Mesothelial cell of epicardium (in vitro differentiated cells): ENCODE data around the gene ZKSCAN2. TPM values are rescaled to one million over a fixed set of nuclear protein-coding genes. Genes with fewer than 3 reads are reported as not detected.
A peak's percentile ranks its signal among the peaks of the same experiment; 100 is the strongest.

Experiments
- DNase-seq, 2 experiments: peaks; one replicate each; pipeline ENCODE4 v3.0.0; 2021; ENCODE audit warnings: low spot score in 2 of 2; ENCODE audit not compliant: unreplicated experiment in 2 of 2
- H3K27ac Mint-ChIP-seq: 2 replicates; pipeline ENCODE4 v1.8.0; 2021; ENCODE audit warnings: mixed read lengths
- H3K27me3 Mint-ChIP-seq: 2 replicates; pipeline ENCODE4 v1.8.0; 2021; ENCODE audit warnings: low read depth, mixed read lengths
- H3K36me3 Mint-ChIP-seq: 2 replicates; pipeline ENCODE4 v1.8.0; 2021; ENCODE audit warnings: mixed read lengths
- H3K4me1 Mint-ChIP-seq: 2 replicates; pipeline ENCODE4 v1.8.0; 2021; ENCODE audit warnings: mixed read lengths
- H3K4me3 Mint-ChIP-seq: 2 replicates; pipeline ENCODE4 v1.8.0; 2021; ENCODE audit warnings: mild to moderate bottlenecking, moderate library complexity, mixed read lengths
- H3K9me3 Mint-ChIP-seq: 2 replicates; pipeline ENCODE4 v1.8.0; 2021; ENCODE audit warnings: mixed read lengths
- total RNA-seq: library from RNA; stranded (reverse); gene quantifications from 3 replicates; pipeline ENCODE4 v1.2.1, GENCODE V29; 2021
- TF ChIP-seq, protein P1 (sequence below): fragments of 200-600 bp; sonication (generic); IDR thresholded peaks from one replicate; pipeline ENCODE4 v1.5.0; 2021; ENCODE audit warnings: antibody characterized with exemption; ENCODE audit not compliant: unreplicated experiment

ZKSCAN2 gene
- total RNA-seq, 1 donor from 2014 or later, result 21.5 TPM

GRCh38 chr16:25212636-25213035, 45.0 kb downstream of the ZKSCAN2 start:
- Mint-ChIP-seq H3K4me1 (peaks cover 6% of the 10 kb centered on the region), H3K4me3 (no peak overlapping the region), H3K36me3 (no peaks in the 10 kb centered on the region), H3K9me3 (no peaks in the 10 kb centered on the region), H3K27me3 (peaks cover 21% of the 10 kb centered on the region), H3K27ac (no peak overlapping the region)
- TF ChIP-seq, protein P1, sequence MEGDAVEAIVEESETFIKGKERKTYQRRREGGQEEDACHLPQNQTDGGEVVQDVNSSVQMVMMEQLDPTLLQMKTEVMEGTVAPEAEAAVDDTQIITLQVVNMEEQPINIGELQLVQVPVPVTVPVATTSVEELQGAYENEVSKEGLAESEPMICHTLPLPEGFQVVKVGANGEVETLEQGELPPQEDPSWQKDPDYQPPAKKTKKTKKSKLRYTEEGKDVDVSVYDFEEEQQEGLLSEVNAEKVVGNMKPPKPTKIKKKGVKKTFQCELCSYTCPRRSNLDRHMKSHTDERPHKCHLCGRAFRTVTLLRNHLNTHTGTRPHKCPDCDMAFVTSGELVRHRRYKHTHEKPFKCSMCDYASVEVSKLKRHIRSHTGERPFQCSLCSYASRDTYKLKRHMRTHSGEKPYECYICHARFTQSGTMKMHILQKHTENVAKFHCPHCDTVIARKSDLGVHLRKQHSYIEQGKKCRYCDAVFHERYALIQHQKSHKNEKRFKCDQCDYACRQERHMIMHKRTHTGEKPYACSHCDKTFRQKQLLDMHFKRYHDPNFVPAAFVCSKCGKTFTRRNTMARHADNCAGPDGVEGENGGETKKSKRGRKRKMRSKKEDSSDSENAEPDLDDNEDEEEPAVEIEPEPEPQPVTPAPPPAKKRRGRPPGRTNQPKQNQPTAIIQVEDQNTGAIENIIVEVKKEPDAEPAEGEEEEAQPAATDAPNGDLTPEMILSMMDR, result no peak
- no peak for DNase-seq

DNA sequence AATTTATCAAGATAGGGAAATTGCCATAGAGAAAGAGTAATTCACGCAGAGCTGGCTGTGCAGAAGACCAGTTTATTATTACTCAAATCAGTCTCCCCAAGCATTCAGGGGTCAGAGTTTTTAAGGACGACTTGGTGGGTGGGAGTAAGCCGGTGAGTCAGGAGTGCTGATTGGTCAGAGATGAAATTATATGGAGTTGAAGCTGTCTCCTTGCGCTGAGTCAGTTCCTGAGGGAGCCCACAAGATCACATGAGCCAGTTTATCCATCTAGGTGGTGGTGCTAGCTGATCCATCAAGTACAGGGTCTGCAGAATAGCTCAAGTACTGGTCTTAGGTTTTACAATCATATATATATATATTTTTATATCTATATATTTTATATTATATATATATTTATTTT, 46.9 kb downstream of the ZKSCAN2 start:
- no peak for DNase-seq
- H3K27ac Mint-ChIP-seq, result peak overlapping the region; percentile 48
- TF ChIP-seq, protein P1, result no peak
- no peaks in the 10 kb centered on the region for H3K9me3 Mint-ChIP-seq
- H3K27me3 Mint-ChIP-seq, result peaks cover 14% of the 10 kb centered on the region
- no peak overlapping the region for H3K4me3 Mint-ChIP-seq
- H3K4me1 Mint-ChIP-seq, result peaks cover 6% of the 10 kb centered on the region
- no peaks in the 10 kb centered on the region for H3K36me3 Mint-ChIP-seq

GRCh38 chr16:25199457-25199856, 58.2 kb downstream of the ZKSCAN2 start:
- H3K27me3 Mint-ChIP-seq, result no peaks in the 10 kb centered on the region
- peaks cover 6% of the 10 kb centered on the region for H3K4me1 Mint-ChIP-seq
- no peak for DNase-seq
- H3K36me3 Mint-ChIP-seq, result no peaks in the 10 kb centered on the region
- TF ChIP-seq, protein P1, result no peak
- no peak overlapping the region for H3K27ac Mint-ChIP-seq
- H3K9me3 Mint-ChIP-seq, result no peaks in the 10 kb centered on the region
- H3K4me3 Mint-ChIP-seq, result no peak overlapping the region

DNA sequence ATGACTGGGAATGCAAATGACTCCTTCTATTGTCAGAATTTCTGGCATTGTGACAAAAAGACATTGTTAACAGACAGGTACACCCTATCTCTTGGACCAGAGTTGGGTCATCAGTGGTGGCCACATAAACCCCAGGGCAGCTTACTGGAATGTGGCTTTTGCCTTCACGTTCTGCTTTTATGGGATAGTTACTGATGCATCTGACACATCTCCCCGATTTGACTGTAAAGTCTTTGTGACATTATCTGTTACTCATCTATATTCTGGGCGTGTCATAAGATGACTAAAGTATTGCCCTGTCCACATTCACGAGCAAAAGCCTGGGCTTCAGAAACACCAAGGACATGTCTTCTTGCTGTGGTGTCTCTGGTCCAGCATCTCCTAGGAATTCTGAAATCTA, 59.6 kb downstream of the ZKSCAN2 start:
- Mint-ChIP-seq H3K4me1 (peaks cover 9% of the 10 kb centered on the region), H3K4me3 (no peak overlapping the region), H3K27me3 (no peaks in the 10 kb centered on the region), H3K27ac (no peak overlapping the region), H3K9me3 (no peaks in the 10 kb centered on the region), H3K36me3 (no peaks in the 10 kb centered on the region)
- TF ChIP-seq, protein P1, result no peak
- DNase-seq, result no peak

- TF ChIP-seq, protein P1, result no peak
- Mint-ChIP-seq H3K9me3 (no peaks in the 10 kb centered on the region), H3K4me1 (peaks cover 9% of the 10 kb centered on the region), H3K4me3 (no peak overlapping the region), H3K27me3 (no peaks in the 10 kb centered on the region), H3K27ac (no peak overlapping the region), H3K36me3 (no peaks in the 10 kb centered on the region)
- no peak for DNase-seq
These were observed 63.3 kb downstream of the ZKSCAN2 start for GRCh38 chr16:25194273-25194878.

DNA sequence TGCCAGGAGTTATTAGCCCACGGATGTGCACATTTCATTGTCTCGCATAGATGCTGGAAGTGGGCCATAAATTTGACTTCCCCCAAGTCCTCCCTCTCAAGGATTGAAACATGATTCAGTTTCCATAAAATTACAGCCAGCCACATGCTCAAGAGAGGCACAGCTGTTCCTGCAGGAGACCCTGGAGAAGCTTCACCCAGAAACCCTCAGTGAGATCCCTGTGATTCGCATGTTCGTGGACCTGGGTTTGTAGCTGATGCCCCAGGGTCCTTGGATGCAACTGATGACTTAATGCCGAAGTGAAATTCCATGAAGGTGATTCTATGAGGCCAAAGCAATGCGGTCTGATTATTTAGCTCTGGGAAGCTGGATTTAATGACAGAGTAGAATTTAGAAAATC, 65.5 kb downstream of the ZKSCAN2 start:
- TF ChIP-seq, protein P1, result no peak
- Mint-ChIP-seq H3K36me3 (no peaks in the 10 kb centered on the region), H3K9me3 (no peaks in the 10 kb centered on the region), H3K4me3 (no peak overlapping the region), H3K27me3 (no peaks in the 10 kb centered on the region), H3K27ac (no peak overlapping the region), H3K4me1 (peaks cover 9% of the 10 kb centered on the region)
- no peak for DNase-seq
